ENCODE data around the gene FGF7. TPM values are rescaled to one million over a fixed set of nuclear protein-coding genes. Genes with fewer than 3 reads are reported as not detected.
A peak's percentile ranks its signal among the peaks of the same experiment; 100 is the strongest.

The FGF7 gene
- total and polyA plus RNA-seq, 9 of the 15 experiments (the other 6 are each of a cell fraction or from before 2014, with no cell fraction given), result not detected

DNA sequence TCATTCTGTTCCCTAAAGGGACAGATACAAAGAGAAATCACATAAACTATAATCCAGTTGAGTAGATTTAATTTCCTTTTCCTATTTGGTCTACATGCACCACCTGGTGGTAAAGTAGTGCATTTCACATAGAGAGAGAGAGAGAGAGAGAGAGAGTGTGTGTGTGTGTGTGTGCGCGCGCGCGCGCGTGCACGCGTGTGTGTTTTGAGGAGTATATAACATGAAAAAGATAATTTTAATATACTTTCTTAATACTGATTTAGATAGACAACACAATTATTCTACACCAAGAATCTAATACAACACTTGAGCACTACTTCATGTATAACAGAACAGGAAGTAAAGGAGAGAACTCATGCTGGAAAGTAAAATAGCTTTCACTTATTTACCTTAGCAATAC lies 1.1 kb upstream of the FGF7 start (continued):
- no peak for TF ChIP-seq PYGO2 (tag; IDR thresholded peaks at IDR 0.05)
- no peak for TF ChIP-seq KDM4B (IDR thresholded peaks at IDR 0.05; ENCODE audit: borderline replicate concordance in 2 of 2, low read depth in 1 of 2)
- no peak for TF ChIP-seq ETS2 (tag; IDR thresholded peaks at IDR 0.05; ENCODE audit: borderline replicate concordance, poor library complexity, severe bottlenecking)
- TF ChIP-seq SUPT5H (IDR thresholded peaks at IDR 0.05), result no peak
- no peak for TF ChIP-seq MBD2 (IDR thresholded peaks at IDR 0.05; ENCODE audit: borderline replicate concordance, low read depth)
- TF ChIP-seq, protein P1, sequence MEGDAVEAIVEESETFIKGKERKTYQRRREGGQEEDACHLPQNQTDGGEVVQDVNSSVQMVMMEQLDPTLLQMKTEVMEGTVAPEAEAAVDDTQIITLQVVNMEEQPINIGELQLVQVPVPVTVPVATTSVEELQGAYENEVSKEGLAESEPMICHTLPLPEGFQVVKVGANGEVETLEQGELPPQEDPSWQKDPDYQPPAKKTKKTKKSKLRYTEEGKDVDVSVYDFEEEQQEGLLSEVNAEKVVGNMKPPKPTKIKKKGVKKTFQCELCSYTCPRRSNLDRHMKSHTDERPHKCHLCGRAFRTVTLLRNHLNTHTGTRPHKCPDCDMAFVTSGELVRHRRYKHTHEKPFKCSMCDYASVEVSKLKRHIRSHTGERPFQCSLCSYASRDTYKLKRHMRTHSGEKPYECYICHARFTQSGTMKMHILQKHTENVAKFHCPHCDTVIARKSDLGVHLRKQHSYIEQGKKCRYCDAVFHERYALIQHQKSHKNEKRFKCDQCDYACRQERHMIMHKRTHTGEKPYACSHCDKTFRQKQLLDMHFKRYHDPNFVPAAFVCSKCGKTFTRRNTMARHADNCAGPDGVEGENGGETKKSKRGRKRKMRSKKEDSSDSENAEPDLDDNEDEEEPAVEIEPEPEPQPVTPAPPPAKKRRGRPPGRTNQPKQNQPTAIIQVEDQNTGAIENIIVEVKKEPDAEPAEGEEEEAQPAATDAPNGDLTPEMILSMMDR (IDR thresholded peaks at IDR 0.05 in 2 of 3, conservative IDR thresholded peaks at IDR 0.05 in 1 of 3; ENCODE audit: insufficient read depth in 2 of 3, low read depth in 1 of 3, low read length in 3 of 3), result peak; percentile 67 to 88 (median 78)
- TF ChIP-seq RBM34 (IDR thresholded peaks at IDR 0.05; ENCODE audit: borderline replicate concordance, insufficient read depth, low read length), result no peak
- TF ChIP-seq ZC3H11A (IDR thresholded peaks at IDR 0.05; ENCODE audit: low read depth, low read length), result no peak
- TF ChIP-seq ZNF384 (IDR thresholded peaks at IDR 0.05; ENCODE audit: low read depth, low read length), result no peak
- TF ChIP-seq HDGF (IDR thresholded peaks at IDR 0.05), result no peak
- TF ChIP-seq RBFOX2 (IDR thresholded peaks at IDR 0.05; ENCODE audit: low read depth, low read length), result no peak
- TF ChIP-seq, protein P2, sequence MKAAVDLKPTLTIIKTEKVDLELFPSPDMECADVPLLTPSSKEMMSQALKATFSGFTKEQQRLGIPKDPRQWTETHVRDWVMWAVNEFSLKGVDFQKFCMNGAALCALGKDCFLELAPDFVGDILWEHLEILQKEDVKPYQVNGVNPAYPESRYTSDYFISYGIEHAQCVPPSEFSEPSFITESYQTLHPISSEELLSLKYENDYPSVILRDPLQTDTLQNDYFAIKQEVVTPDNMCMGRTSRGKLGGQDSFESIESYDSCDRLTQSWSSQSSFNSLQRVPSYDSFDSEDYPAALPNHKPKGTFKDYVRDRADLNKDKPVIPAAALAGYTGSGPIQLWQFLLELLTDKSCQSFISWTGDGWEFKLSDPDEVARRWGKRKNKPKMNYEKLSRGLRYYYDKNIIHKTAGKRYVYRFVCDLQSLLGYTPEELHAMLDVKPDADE (conservative IDR thresholded peaks at IDR 0.05; ENCODE audit: control insufficient read depth, low read depth, low read length), result no peak
- TF ChIP-seq RBM25 (IDR thresholded peaks at IDR 0.05; ENCODE audit: low read depth, low read length, severe bottlenecking), result no peak
- TF ChIP-seq RBM22 (IDR thresholded peaks at IDR 0.05; ENCODE audit: low read depth, low read length, poor library complexity, severe bottlenecking), result no peak
- no peak for TF ChIP-seq SAP30 (IDR thresholded peaks at IDR 0.05; ENCODE audit: borderline replicate concordance, insufficient read depth, low read depth, low read length, poor library complexity, severe bottlenecking)
- TF ChIP-seq PHF21A (IDR thresholded peaks at IDR 0.05; ENCODE audit: borderline replicate concordance, low read depth), result no peak
- no peak for TF ChIP-seq ZNF445 (CRISPR knock-in tag; IDR thresholded peaks at IDR 0.05; ENCODE audit: low read depth)
- TF ChIP-seq ZFP1 (CRISPR knock-in tag; IDR thresholded peaks at IDR 0.05), result no peak
- no peak for TF ChIP-seq SETDB1 (IDR thresholded peaks at IDR 0.05; ENCODE audit: low read length)
- TF ChIP-seq XRCC4 (IDR thresholded peaks at IDR 0.05; ENCODE audit: extremely low read depth, insufficient read depth, insufficient read length), result no peak
- no peak for TF ChIP-seq SP1 (CRISPR knock-in tag; IDR thresholded peaks at IDR 0.05)
- no peak for TF ChIP-seq TARDBP (IDR thresholded peaks at IDR 0.05)
- TF ChIP-seq, protein P3, sequence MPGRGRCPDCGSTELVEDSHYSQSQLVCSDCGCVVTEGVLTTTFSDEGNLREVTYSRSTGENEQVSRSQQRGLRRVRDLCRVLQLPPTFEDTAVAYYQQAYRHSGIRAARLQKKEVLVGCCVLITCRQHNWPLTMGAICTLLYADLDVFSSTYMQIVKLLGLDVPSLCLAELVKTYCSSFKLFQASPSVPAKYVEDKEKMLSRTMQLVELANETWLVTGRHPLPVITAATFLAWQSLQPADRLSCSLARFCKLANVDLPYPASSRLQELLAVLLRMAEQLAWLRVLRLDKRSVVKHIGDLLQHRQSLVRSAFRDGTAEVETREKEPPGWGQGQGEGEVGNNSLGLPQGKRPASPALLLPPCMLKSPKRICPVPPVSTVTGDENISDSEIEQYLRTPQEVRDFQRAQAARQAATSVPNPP (IDR thresholded peaks at IDR 0.05; ENCODE audit: borderline replicate concordance, insufficient read depth, insufficient read length), result no peak
- 0 out of 2 replicates have a peak, but pooled peaks have one; percentile 8 for TF ChIP-seq JUND (IDR thresholded peaks at IDR 0.05; ENCODE audit: borderline replicate concordance, low read depth, low read length)
- TF ChIP-seq JUND (tag; IDR thresholded peaks at IDR 0.05; ENCODE audit: borderline replicate concordance, low read depth, low read length), result no peak
- TF ChIP-seq, protein P4, sequence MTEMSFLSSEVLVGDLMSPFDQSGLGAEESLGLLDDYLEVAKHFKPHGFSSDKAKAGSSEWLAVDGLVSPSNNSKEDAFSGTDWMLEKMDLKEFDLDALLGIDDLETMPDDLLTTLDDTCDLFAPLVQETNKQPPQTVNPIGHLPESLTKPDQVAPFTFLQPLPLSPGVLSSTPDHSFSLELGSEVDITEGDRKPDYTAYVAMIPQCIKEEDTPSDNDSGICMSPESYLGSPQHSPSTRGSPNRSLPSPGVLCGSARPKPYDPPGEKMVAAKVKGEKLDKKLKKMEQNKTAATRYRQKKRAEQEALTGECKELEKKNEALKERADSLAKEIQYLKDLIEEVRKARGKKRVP (CRISPR knock-in tag; IDR thresholded peaks at IDR 0.05), result no peak
